Stimulated activated CD4-positive, alpha-beta T cell treated with anti-CD3 and anti-CD28 coated beads, TNF-alpha, amount 100 ng/mL, for 48 hours (primary cell): ENCODE measurements around the gene TMCO6.
"Not testable (repeated sequence)": the region's sequence is repeated elsewhere in the genome, so short reads cannot be mapped to it uniquely, and the experiment has no call there.

Experiments used
- DNase-seq, 3 donors: peaks; one replicate each; pipeline ENCODE4 v3.0.0-alpha.2; 2020; ENCODE audit warnings: low read depth in 3 of 3

Gene TMCO6

GRCh38 chr5:140639148-140639981, at the start of gene TMCO6:
Gene TMCO6 (plus strand): TSS chr5:140639451. CDS start chr5:140639528, 77 bp downstream.
- peak; percentile 96 to 98 (median 96) for DNase-seq

- DNase-seq, result no peak
These were observed 48.4 kb upstream of the TMCO6 start for GRCh38 chr5:140590861-140591260.

GRCh38 chr5:140591747-140592372, 47.4 kb upstream of the TMCO6 start:
- DNase-seq, result no peak

GRCh38 chr5:140593070-140593469, 46.2 kb upstream of the TMCO6 start:
- not testable (repeated sequence) for DNase-seq

- no peak for DNase-seq
These were observed 45.1 kb upstream of the TMCO6 start for GRCh38 chr5:140594169-140594568.

GRCh38 chr5:140595538-140596300, 43.5 kb upstream of the TMCO6 start:
- no peak for DNase-seq

- no peak for DNase-seq
These were observed 42.9 kb upstream of the TMCO6 start for GRCh38 chr5:140596321-140596741.

GRCh38 chr5:140598836-140599235, 40.4 kb upstream of the TMCO6 start:
- no peak for DNase-seq

GRCh38 chr5:140600096-140600495, 39.2 kb upstream of the TMCO6 start:
- no peak for DNase-seq

- DNase-seq, result no peak
These were observed 37.1 kb upstream of the TMCO6 start for GRCh38 chr5:140602147-140602546.

GRCh38 chr5:140603446-140603698, 35.9 kb upstream of the TMCO6 start:
- DNase-seq, result not testable (repeated sequence)

GRCh38 chr5:140603734-140604133, 35.5 kb upstream of the TMCO6 start:
- DNase-seq, result no peak

- no peak for DNase-seq
These were observed 33.4 kb upstream of the TMCO6 start for GRCh38 chr5:140605879-140606278.

GRCh38 chr5:140607031-140607430, 32.2 kb upstream of the TMCO6 start:
- no peak for DNase-seq

GRCh38 chr5:140608722-140609121, 30.5 kb upstream of the TMCO6 start:
- DNase-seq, result no peak

- no peak for DNase-seq
These were observed 30.1 kb upstream of the TMCO6 start for GRCh38 chr5:140609126-140609525.

GRCh38 chr5:140611020-140611521, 28.2 kb upstream of the TMCO6 start:
- DNase-seq, result no peak

GRCh38 chr5:140622301-140622700, 16.9 kb upstream of the TMCO6 start:
- DNase-seq, result no peak

- not testable (repeated sequence) for DNase-seq
These were observed 16.2 kb upstream of the TMCO6 start for GRCh38 chr5:140623061-140623460.

- not testable (repeated sequence) for DNase-seq
These were observed 14.4 kb upstream of the TMCO6 start for GRCh38 chr5:140624886-140625285.

GRCh38 chr5:140627972-140628371, 11.3 kb upstream of the TMCO6 start:
- no peak for DNase-seq

GRCh38 chr5:140628711-140629110, 10.5 kb upstream of the TMCO6 start:
- no peak for DNase-seq
